H1 (cell line): ENCODE measurements around the gene AAMP. TPM values are rescaled to one million over a fixed set of nuclear protein-coding genes. Genes with fewer than 3 reads are reported as not detected.

Source experiments
- CHD7 ChIP-seq: fragments of 300-600 bp; sonication (generic); IDR thresholded peaks from 2 replicates; pipeline ENCODE4 v1.7.1; 2012; ENCODE audit warnings: low read length, moderate library complexity, mild to moderate bottlenecking, inconsistent platforms; ENCODE audit not compliant: insufficient replicate concordance
- RXRA ChIP-seq: IDR thresholded peaks from 2 replicates; pipeline ENCODE4 v1.6.1; 2011; ENCODE audit warnings: low read depth, mild to moderate bottlenecking, low read length, moderate library complexity; ENCODE audit not compliant: insufficient read depth
- polyA plus RNA-seq, 7 experiments: library from polyadenylated mRNA; depleted of rRNA in 3 of 7; stranded (reverse) in 5 of 7; unstranded in 2 of 7; fragments of >200 nt in 5 of 7; fragments of 200-250 nt in 2 of 7; gene quantifications; 1 replicate in 5 of 7; 2 replicates in 1 of 7; 4 replicates in 1 of 7; pipeline versions ENCODE4 v1.2.1 to v1.2.3, GENCODE V29; 2011 to 2013; ENCODE audit warnings: missing spikeins in 2 of 7, mixed read lengths in 2 of 7
- total RNA-seq: library from RNA; stranded (reverse); fragmentation: NEBNext Ultra II Directional; extraction: Animal tissue kit (Norgen Biotek cat#: 25700); gene quantifications from 2 replicates; pipeline ENCODE4 v1.2.1, GENCODE V29; 2021

Gene AAMP
- total and polyA plus RNA-seq, 2 of the 8 experiments (the other 6 are each of a cell fraction or from before 2014, with no cell fraction given) = 119 to 125 TPM

- TF ChIP-seq CHD7 = no peak
- TF ChIP-seq RXRA = no peak
Observed at GRCh38 chr2:218310853-218311540, 41.1 kb upstream of the AAMP start (continued).
